Thymus (tissue), 11 donors: ENCODE results near the gene TRERF1. TPM values are rescaled to one million over a fixed set of nuclear protein-coding genes. Genes with fewer than 3 reads are reported as not detected.
A peak's percentile ranks its signal among the peaks of the same experiment; 100 is the strongest.

Experiments used
- DNase-seq, 9 donors: peaks; one replicate each; pipeline ENCODE4 v3.0.0-alpha.2; 2013; ENCODE audit warnings: low spot score in 9 of 9, low read depth in 6 of 9, missing footprints in 1 of 9
- H3K27ac ChIP-seq, 2 donors: one replicate each; pipeline ENCODE4 v1.5.1; 2013; ENCODE audit warnings: control low read depth in 1 of 2, low read depth in 1 of 2, low read length in 1 of 2, mild to moderate bottlenecking in 1 of 2, moderate library complexity in 1 of 2
- H3K27me3 ChIP-seq, 2 donors: one replicate each; pipeline ENCODE4 v1.5.1; 2013; ENCODE audit warnings: low read length in 1 of 2; ENCODE audit not compliant: control insufficient read depth in 2 of 2, insufficient read depth in 1 of 2
- H3K36me3 ChIP-seq, 2 donors: one replicate each; pipeline ENCODE4 v1.5.1; 2013; ENCODE audit warnings: low read length in 1 of 2, mild to moderate bottlenecking in 1 of 2, moderate library complexity in 1 of 2; ENCODE audit not compliant: control insufficient read depth in 2 of 2, insufficient read depth in 2 of 2
- H3K4me1 ChIP-seq, 2 donors: one replicate each; pipeline ENCODE4 v1.5.1; 2013; ENCODE audit warnings: low read length in 2 of 2; ENCODE audit not compliant: control insufficient read depth in 2 of 2, insufficient read depth in 2 of 2
- H3K4me3 ChIP-seq, 2 donors: one replicate each; pipeline ENCODE4 v1.5.1; 2013; ENCODE audit warnings: low read length in 2 of 2, control low read depth in 1 of 2, mild to moderate bottlenecking in 1 of 2
- H3K9me3 ChIP-seq, 2 donors: one replicate each; pipeline ENCODE4 v1.5.1; 2013; ENCODE audit warnings: low read length in 1 of 2, mild to moderate bottlenecking in 1 of 2; ENCODE audit not compliant: control insufficient read depth in 2 of 2, insufficient read depth in 1 of 2
- WGBS: extraction: QIAGEN DNeasy Blood & Tissue Kit; methylation state at CpG from one replicate; pipeline ENCODE4 v1.1.7; 2013; 5-methylcytosine and 5-hydroxymethylcytosine counted together
- polyA plus RNA-seq: library from polyadenylated mRNA; stranded (reverse); fragments of 200-250 nt; gene quantifications from one replicate; pipeline ENCODE4 v1.2.3, GENCODE V29; 2013
- total RNA-seq: library from RNA; stranded (reverse); fragments of 120-200 nt; gene quantifications from one replicate; pipeline ENCODE4 v1.2.4, GENCODE V29; 2013
- donor health status: healthy.

Gene TRERF1
- total and polyA plus RNA-seq, 2 donors, result 5.4 to 8.9 TPM

GRCh38 chr6:42370323-42370985 lies 81.3 kb downstream of the TRERF1 start:
- 99% methylated on average over 3 of the region's 3 CpGs for WGBS
- DNase-seq, result no peak
- Histone ChIP-seq H3K27me3 (no peaks in the 10 kb centered on the region), H3K9me3 (no peaks in the 10 kb centered on the region), H3K4me1 (peaks cover 29 to 51% of the 10 kb centered on the region in 2 donors), H3K36me3 (no peaks in the 10 kb centered on the region), H3K27ac (no peak overlapping the region), H3K4me3 (no peak overlapping the region)

GRCh38 chr6:42369568-42369967 lies 82.2 kb downstream of the TRERF1 start:
- H3K36me3 ChIP-seq, result no peaks in the 10 kb centered on the region
- H3K27me3 ChIP-seq, result no peaks in the 10 kb centered on the region
- H3K4me1 ChIP-seq, result peaks cover 29 to 58% of the 10 kb centered on the region in 2 donors
- no peak for DNase-seq
- no peak overlapping the region for H3K4me3 ChIP-seq
- 93% methylated on average over 2 of the region's 2 CpGs for WGBS
- peaks cover 0 to 3% of the 10 kb centered on the region in 2 donors for H3K9me3 ChIP-seq
- H3K27ac ChIP-seq, result peak overlapping the region in 1 of 2 donors; percentile 42

GRCh38 chr6:42368181-42368580 lies 83.5 kb downstream of the TRERF1 start:
- peaks cover 25 to 50% of the 10 kb centered on the region in 2 donors for H3K4me1 ChIP-seq
- DNase-seq, result peak in 1 of 9 donors; percentile 53
- no peaks in the 10 kb centered on the region for H3K27me3 ChIP-seq
- H3K27ac ChIP-seq, result peak overlapping the region; percentile 65 to 91
- 38% methylated on average over 7 of the region's 7 CpGs for whole genome bisulfite sequencing
- H3K36me3 ChIP-seq, result peaks cover 0 to under 1% of the 10 kb centered on the region in 2 donors
- peaks cover 0 to 3% of the 10 kb centered on the region in 2 donors for H3K9me3 ChIP-seq
- no peak overlapping the region for H3K4me3 ChIP-seq

- peak in 2 of 9 donors; percentile 38 to 67 for DNase-seq
- H3K4me1 ChIP-seq, result peaks cover 25 to 50% of the 10 kb centered on the region in 2 donors
- H3K4me3 ChIP-seq, result peak overlapping the region in 1 of 2 donors; percentile 1
- H3K27me3 ChIP-seq, result no peaks in the 10 kb centered on the region
- H3K27ac ChIP-seq, result peak overlapping the region; percentile 85 to 91
- WGBS, result 48% methylated on average over 14 of the region's 14 CpGs
- peaks cover 5 to 6% of the 10 kb centered on the region in 2 donors for H3K36me3 ChIP-seq
- peaks cover 0 to 3% of the 10 kb centered on the region in 2 donors for H3K9me3 ChIP-seq
Observed at GRCh38 chr6:42367353-42368011, 84.2 kb downstream of the TRERF1 start.

- DNase-seq, result no peak
- peaks cover 25 to 50% of the 10 kb centered on the region in 2 donors for H3K4me1 ChIP-seq
- no peaks in the 10 kb centered on the region for H3K27me3 ChIP-seq
- no peak overlapping the region for H3K4me3 ChIP-seq
- H3K36me3 ChIP-seq, result peaks cover 6 to 8% of the 10 kb centered on the region in 2 donors
- WGBS, result 95% methylated on average over 3 of the region's 3 CpGs
- peaks cover 0 to 3% of the 10 kb centered on the region in 2 donors for H3K9me3 ChIP-seq
- H3K27ac ChIP-seq, result peak overlapping the region; percentile 85 to 91
Observed at GRCh38 chr6:42366999-42367352, 84.8 kb downstream of the TRERF1 start.

- Histone ChIP-seq H3K27me3 (no peaks in the 10 kb centered on the region), H3K4me1 (peaks cover 25 to 50% of the 10 kb centered on the region in 2 donors), H3K9me3 (peaks cover 0 to 3% of the 10 kb centered on the region in 2 donors), H3K4me3 (no peak overlapping the region), H3K27ac (peak overlapping the region; percentile 85 to 91), H3K36me3 (peaks cover 6 to 12% of the 10 kb centered on the region in 2 donors)
- peak in 4 of 9 donors; percentile 48 to 77 (median 50) for DNase-seq
- WGBS, result 77% methylated on average over 5 of the region's 5 CpGs
Observed at GRCh38 chr6:42366011-42366705, 85.6 kb downstream of the TRERF1 start.

GRCh38 chr6:42365021-42365420 lies 86.7 kb downstream of the TRERF1 start:
- 90% methylated on average over 8 of the region's 8 CpGs for WGBS
- H3K36me3 ChIP-seq, result peaks cover 6 to 20% of the 10 kb centered on the region in 2 donors
- peak overlapping the region in 1 of 2 donors; percentile 49 for H3K27ac ChIP-seq
- no peak overlapping the region for H3K4me3 ChIP-seq
- H3K27me3 ChIP-seq, result no peaks in the 10 kb centered on the region
- DNase-seq, result no peak
- peaks cover 23 to 50% of the 10 kb centered on the region in 2 donors for H3K4me1 ChIP-seq
- H3K9me3 ChIP-seq, result peaks cover 0 to 3% of the 10 kb centered on the region in 2 donors

- peaks cover 23 to 42% of the 10 kb centered on the region in 2 donors for H3K4me1 ChIP-seq
- H3K36me3 ChIP-seq, result peaks cover 6 to 23% of the 10 kb centered on the region in 2 donors
- H3K9me3 ChIP-seq, result peaks cover 0 to 3% of the 10 kb centered on the region in 2 donors
- peak overlapping the region in 1 of 2 donors; percentile 25 for H3K27ac ChIP-seq
- no peaks in the 10 kb centered on the region for H3K27me3 ChIP-seq
- H3K4me3 ChIP-seq, result no peak overlapping the region
- WGBS, result 97% methylated on average over 8 of the region's 8 CpGs
- no peak for DNase-seq
Observed at GRCh38 chr6:42363926-42364849, 87.5 kb downstream of the TRERF1 start.
